RPMI8226 (cell line): Measurements from ENCODE around the gene VRK1.
A peak's percentile ranks its signal among the peaks of the same experiment; 100 is the strongest.

Experiments
- DNase-seq: peaks from one replicate; pipeline ENCODE4 v3.0.0-alpha.2; 2015

Gene VRK1

GRCh38 chr14:96792591-96792990, 4.6 kb upstream of the VRK1 start:
- no peak for DNase-seq

DNA sequence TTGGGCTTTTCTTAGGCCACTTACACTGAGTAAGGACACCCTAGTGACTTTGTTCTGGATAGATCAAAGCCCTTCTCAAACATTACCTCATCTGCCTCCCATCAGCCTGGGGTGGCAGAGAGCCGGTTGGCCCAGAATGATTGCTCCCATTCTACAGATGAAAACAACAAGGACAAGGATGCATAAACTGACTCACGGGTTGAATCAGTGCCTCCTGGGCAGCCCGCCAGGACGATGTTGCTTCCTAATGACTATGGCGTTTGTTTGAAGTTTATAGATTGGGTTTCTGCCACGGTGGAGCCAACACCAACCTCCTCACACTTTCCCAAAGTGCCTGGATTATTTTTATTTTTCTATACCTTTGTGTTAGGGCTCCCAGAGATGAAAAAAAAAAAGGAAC, 3.6 kb upstream of the VRK1 start:
- DNase-seq = no peak

DNA sequence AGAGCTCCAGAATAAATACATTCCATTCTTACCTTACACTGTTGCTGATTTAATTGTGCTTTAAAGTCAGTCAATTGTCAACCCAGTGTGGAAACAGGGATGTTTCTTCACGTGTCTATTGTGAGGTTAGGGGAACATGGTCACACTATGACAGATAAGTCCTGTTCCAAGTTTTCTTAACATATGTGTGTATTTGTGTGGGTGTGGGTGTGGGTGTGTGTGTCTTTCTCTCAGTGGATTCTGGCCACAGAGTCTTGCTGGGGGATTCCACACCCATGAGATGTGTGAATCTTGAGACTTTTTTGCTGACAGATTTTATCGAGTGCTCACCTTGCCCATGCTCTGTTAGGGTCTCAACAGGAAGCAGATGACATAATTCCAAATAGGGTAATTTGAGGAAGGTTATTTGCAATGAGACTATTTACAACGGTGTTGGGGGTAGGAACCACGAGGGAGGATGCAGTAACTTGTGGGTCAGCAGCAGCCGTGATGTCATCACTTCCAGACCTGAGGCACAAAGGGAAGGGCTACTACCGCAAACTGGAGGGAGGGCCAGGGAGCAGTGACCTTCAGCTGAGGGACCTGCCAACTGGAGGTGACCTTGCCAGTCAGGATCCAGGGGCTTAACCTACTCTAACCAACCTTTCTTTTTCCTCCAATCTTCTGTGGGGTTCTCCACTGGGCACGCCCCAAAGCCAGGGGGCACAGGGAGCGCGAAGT, 1.9 kb upstream of the VRK1 start:
- DNase-seq = no peak

DNA sequence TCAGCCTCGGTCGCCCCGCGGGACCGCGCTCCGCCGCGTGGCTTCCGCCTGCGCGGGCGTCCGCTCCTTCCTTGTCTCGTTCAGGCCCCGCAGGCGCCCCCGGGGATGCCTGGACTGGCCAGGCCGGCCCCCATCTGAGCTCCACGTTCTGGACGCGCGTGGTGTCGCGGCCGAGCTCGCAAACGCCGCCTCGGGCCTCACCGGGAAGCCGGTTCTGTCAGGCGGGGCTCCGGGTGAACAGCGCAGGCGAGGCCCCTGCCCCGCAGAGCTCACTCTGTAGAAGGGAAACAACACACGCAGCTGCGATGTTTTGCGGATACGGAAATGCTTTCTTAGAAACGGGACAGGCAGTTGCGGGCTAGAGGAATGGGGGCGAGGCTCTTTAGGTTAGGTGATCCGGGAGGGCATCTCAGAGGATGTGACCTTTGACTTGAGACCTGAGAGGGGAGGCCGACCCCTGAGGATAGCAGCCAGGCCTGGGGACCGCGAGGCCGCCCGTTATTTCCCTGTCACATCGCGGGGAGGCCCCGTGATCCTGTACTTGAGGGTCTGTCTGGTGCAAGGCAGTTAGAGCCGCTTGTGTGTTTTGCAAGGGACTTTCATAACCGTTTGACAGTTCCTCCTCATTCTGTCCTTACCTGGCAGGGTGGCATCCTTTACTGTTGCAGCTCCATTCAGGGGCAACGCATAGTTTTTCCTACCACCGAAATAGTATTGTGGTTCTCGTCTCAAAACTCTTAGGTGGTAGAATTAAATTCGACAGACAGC, 584 bp downstream of the VRK1 start:
- peak; percentile 23 for DNase-seq

- DNase-seq = no peak
Measured at GRCh38 chr14:96798956-96799355, 1.8 kb downstream of the VRK1 start.

GRCh38 chr14:96799489-96800054, 2.4 kb downstream of the VRK1 start:
- no peak for DNase-seq

- no peak for DNase-seq
Measured at GRCh38 chr14:96801931-96802330, 4.7 kb downstream of the VRK1 start.

GRCh38 chr14:96802963-96803362, 5.8 kb downstream of the VRK1 start:
- DNase-seq = no peak

GRCh38 chr14:96803958-96804357, 6.8 kb downstream of the VRK1 start:
- DNase-seq = no peak

- no peak for DNase-seq
Measured at GRCh38 chr14:96804895-96805294, 7.7 kb downstream of the VRK1 start.

DNA sequence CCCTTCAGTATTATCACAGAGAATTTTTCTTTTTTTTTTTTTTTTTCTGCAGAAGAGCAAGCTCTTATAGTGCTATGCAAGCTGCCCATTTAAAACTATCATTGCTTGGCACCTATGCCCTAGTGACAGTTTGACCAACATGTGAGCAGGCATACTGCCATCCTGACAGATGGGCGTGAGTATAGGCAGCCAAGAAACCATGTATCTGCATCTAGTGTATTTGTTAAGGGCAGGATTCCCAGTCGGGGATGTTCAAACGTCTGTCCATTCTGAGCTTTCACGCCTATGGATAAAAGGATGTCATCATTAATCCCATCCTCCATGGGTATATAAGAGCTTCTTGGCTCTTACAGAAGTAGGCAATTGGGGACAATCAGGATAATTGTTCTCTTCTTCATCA, 8.8 kb downstream of the VRK1 start:
- no peak for DNase-seq

DNA sequence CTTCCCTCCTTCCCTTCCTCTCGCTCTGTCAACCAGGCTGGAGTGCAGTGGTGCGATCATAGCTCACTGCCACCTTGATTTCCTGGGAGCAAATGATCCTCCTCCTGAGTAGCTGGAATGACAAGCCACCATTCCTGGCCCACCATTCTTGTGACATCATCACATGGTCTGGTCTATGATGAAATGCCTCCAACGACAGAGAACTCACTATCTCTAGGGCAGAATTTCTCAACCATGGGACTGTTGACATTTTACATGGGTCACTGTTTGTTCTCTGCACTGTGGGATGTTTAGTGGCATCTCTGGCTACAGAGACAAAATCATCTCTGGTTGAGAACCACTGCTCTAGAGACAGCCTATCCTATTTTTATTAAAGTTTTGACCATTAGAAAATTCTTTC, 9.7 kb downstream of the VRK1 start:
- DNase-seq = no peak

DNA sequence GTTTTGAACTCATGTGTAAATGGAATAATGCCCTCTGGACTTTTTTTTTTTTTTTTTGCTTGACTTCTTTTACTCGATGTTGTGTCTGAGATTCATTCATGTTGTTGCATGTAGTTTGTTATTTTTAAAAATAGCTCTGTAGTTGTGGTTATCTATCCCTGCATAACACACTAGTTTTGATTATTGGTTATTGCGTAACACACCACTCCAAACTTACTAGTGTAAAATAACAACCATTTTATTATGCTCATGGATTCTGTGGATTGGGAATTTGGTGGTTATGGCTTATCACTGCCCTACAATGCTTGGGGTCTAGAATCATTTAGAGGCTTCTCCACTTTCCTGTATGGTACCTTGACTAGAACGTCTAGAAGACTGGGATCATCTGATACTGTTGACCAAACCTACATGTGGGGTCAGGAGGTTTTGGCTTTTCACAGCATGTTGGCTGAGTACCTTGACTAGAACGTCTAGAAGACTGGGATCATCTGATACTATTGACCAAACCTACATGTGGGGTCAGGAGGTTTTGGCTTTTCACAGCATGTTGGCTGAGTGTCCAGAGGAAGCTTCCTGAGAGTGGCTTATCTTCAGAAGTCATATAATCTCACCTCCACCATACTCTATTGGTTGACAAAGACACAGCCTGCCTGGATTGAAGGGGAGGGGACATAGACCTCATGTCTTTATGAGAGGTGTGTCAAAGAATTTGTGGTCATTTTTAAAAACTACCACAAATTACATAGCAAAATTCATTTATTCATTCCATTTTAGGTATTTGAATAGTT, 11.6 kb downstream of the VRK1 start:
- DNase-seq = no peak

- DNase-seq = no peak
Measured at GRCh38 chr14:96811265-96811664, 14.1 kb downstream of the VRK1 start.

- DNase-seq = no peak
Measured at GRCh38 chr14:96811985-96812667, 14.9 kb downstream of the VRK1 start.

DNA sequence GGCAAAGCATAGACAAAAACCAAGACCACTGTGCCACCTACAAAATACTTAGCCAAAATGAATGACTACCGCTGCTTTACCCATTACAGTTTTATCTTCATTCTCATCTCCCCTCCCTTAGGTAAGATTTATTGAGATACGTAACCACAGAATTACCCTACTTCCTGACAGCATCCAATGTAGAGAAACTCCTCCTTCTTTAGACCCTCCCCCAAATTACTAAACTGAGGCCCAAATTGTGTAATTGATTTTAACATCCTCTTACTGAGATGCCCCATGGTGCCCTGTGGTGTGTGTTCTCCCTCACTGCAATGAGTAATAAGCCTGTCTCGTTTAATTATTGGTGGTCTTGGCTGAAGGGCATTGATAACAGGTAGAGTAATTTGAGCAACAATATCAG, 19.1 kb downstream of the VRK1 start:
- DNase-seq = no peak

GRCh38 chr14:96817750-96818666, 20.8 kb downstream of the VRK1 start:
- DNase-seq = no peak

DNA sequence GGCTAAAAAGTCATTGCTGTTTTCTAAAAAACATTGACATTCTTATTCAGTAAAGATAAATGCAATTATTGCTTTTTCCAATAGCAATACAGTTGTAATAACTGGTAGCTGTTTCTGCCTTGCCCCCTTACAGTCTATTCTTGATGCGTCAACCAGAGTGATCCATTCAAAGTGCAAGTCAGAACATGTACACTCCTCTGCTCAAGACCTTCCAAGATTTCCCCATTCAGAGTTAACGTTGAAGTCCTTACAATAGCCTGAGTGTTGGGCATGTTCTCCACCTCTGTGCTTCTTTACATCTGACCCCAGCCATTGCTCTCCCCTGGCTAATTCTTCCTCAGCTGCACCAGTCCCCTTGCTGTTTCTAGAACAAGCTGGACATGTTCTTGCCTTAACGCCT, 24.3 kb downstream of the VRK1 start:
- DNase-seq = no peak

- no peak for DNase-seq
Measured at GRCh38 chr14:96823652-96824051, 26.5 kb downstream of the VRK1 start.

DNA sequence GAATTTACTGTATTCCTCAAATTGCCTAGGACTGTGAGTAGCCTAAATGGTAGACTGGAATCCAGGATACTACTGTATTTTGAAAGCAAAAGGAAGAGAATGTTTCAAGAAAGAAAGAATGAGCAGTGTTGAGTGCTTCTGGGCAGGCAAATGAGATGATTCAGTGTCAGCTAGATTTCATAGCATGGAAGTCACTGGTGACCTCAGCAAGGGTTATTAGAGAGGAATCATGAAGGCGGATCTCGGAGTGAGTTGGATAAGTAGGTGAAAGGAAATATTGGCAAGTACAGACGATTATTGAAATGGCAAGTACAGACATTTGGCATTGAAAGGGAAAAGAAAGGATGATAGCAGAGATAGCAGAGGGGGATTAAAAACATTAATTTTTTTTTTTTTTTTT, 27.1 kb downstream of the VRK1 start:
- no peak for DNase-seq

DNA sequence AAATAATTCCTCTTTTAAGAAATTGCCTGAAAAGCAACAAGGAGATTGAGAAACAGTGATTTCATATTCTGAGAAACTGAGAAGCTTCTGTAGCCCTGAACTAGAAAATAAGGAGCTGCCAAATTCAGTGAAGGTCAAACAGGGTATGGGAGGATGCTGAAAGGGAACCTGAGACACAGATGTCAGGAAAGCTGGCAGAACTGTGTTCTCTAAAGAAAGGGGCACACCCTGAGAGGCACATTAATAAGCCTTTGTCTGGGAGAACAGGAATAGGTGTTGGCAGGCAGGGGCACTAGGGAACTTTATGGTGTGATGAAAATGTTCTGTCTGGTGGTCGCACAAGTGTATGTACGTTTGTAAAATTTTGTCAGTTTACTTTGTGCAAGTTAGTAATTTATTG, 29.6 kb downstream of the VRK1 start:
- no peak for DNase-seq

GRCh38 chr14:96827290-96827689, 30.1 kb downstream of the VRK1 start:
- DNase-seq = no peak
